A549 (cell line): Measurements from ENCODE around the gene PDZD2.

Experiments used
- CBX8 ChIP-seq: fragments of 200-600 bp; sonication (generic); IDR thresholded peaks from 2 replicates; pipeline ENCODE4 v1.6.1; 2016
- CEBPB ChIP-seq, 2 experiments: fragments of >200 bp in 1 of 2; sonication (Bioruptor Twin) in 1 of 2; formaldehyde crosslinking in 1 of 2; IDR thresholded peaks; 2 replicates each; pipeline ENCODE4 v1.6.1; 2012 to 2016
- CHD2 ChIP-seq: fragments of 150-350 bp; IDR thresholded peaks from 2 replicates; pipeline ENCODE4 v1.6.1; 2014; ENCODE audit warnings: low read length; ENCODE audit not compliant: partially characterized antibody
- CHD4 ChIP-seq: fragments of 200-600 bp; sonication (generic); IDR thresholded peaks from 2 replicates; pipeline ENCODE4 v1.6.1; 2016; ENCODE audit warnings: antibody characterized with exemption, mild to moderate bottlenecking, borderline replicate concordance
- EP300 ChIP-seq, 2 experiments: fragments of >200 bp; sonication (Bioruptor Twin); formaldehyde crosslinking; IDR thresholded peaks; 2 replicates in 1 of 2; 3 replicates in 1 of 2; pipeline ENCODE4 v1.6.1; 2016 to 2017
- PBX3 ChIP-seq: IDR thresholded peaks from 2 replicates; pipeline ENCODE4 v1.6.1; 2012
- PHF8 ChIP-seq: fragments of 200-600 bp; sonication (generic); IDR thresholded peaks from 2 replicates; pipeline ENCODE4 v1.6.1; 2016; ENCODE audit warnings: low read depth, mild to moderate bottlenecking, antibody characterized with exemption, moderate library complexity, borderline replicate concordance
- POLR2A ChIP-seq: IDR thresholded peaks from 2 replicates; pipeline ENCODE4 v1.6.1; 2012; ENCODE audit warnings: mild to moderate bottlenecking, low read length
- RFX5 ChIP-seq: fragments of 450-650 bp; IDR thresholded peaks from 2 replicates; pipeline ENCODE4 v1.7.1; 2014; ENCODE audit warnings: antibody characterized with exemption, mild to moderate bottlenecking, moderate library complexity
- TF ChIP-seq, protein P1 (sequence below): fragments of >200 bp; sonication (Bioruptor Twin); formaldehyde crosslinking; IDR thresholded peaks from 3 replicates; pipeline ENCODE4 v1.5.1; 2016

GRCh38 chr5:31887556-31887955 lies 248.6 kb downstream of the PDZD2 start:
- TF ChIP-seq PBX3 (no peak), RFX5 (no peak), POLR2A (no peak), CHD2 (no peak), CHD4 (no peak), EP300 (IDR thresholded peaks at IDR 0.05) (no peak), PHF8 (no peak), CEBPB (IDR thresholded peaks at IDR 0.05) (no peak), CBX8 (no peak)
- TF ChIP-seq, protein P1, sequence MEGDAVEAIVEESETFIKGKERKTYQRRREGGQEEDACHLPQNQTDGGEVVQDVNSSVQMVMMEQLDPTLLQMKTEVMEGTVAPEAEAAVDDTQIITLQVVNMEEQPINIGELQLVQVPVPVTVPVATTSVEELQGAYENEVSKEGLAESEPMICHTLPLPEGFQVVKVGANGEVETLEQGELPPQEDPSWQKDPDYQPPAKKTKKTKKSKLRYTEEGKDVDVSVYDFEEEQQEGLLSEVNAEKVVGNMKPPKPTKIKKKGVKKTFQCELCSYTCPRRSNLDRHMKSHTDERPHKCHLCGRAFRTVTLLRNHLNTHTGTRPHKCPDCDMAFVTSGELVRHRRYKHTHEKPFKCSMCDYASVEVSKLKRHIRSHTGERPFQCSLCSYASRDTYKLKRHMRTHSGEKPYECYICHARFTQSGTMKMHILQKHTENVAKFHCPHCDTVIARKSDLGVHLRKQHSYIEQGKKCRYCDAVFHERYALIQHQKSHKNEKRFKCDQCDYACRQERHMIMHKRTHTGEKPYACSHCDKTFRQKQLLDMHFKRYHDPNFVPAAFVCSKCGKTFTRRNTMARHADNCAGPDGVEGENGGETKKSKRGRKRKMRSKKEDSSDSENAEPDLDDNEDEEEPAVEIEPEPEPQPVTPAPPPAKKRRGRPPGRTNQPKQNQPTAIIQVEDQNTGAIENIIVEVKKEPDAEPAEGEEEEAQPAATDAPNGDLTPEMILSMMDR, result no peak
